SK-N-SH (cell line): ENCODE data around the gene SFRP2.

Experiments used
- CTCF ChIP-seq: fragments of 200-600 bp; sonication (generic); IDR thresholded peaks from 2 replicates; pipeline ENCODE4 v1.6.1; 2017; ENCODE audit warnings: antibody characterized with exemption, mild to moderate bottlenecking, moderate library complexity
- EP300 ChIP-seq, 2 experiments: IDR thresholded peaks; 2 replicates each; pipeline versions ENCODE4 v1.4.0 to v1.6.1; 2012; ENCODE audit warnings: borderline replicate concordance in 1 of 2, low read depth in 1 of 2, low read length in 1 of 2
- MXI1 ChIP-seq: IDR thresholded peaks from 2 replicates; pipeline ENCODE4 v1.6.1; 2012; ENCODE audit warnings: mild to moderate bottlenecking, low read depth, low read length, improper control_type of control experiment
- POLR2AphosphoS5 ChIP-seq: IDR thresholded peaks from 2 replicates; pipeline ENCODE4 v1.6.1; 2012; ENCODE audit warnings: low read depth, low read length
- RFX5 ChIP-seq: IDR thresholded peaks from 2 replicates; pipeline ENCODE4 v1.6.1; 2012; ENCODE audit warnings: mild to moderate bottlenecking, improper control_type of control experiment, low read length

- no peak for TF ChIP-seq EP300 (IDR thresholded peaks at IDR 0.05; ENCODE audit: borderline replicate concordance in 1 of 2, low read depth in 1 of 2, low read length in 1 of 2)
- TF ChIP-seq MXI1, result no peak
- TF ChIP-seq CTCF, result peak; percentile 62
- no peak for TF ChIP-seq POLR2AphosphoS5
- no peak for TF ChIP-seq RFX5
These were observed 2.8 kb downstream of the SFRP2 start for GRCh38 chr4:153785910-153786721.
